ENCODE data around the gene GPRC5D.

Gene GPRC5D

GRCh38 chr12:12952036-12952435 lies at the start of gene GPRC5D:
Gene GPRC5D (minus strand): TSS chr12:12952170. CDS start chr12:12950384, 1,786 bp downstream.
- DNase-seq = no peak

DNA sequence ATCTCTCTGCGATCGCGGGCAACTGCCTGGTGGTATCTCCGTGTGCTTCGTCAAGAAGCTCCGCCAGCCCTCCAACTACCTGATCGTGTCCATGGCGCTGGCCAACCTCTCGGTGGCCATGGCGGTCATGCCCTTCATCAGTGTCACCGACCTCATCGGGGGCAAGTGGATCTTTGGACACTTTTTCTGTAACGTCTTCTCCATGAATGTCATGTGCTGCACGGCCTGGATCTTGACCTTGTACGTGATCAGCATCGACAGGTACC lies 49.7 kb upstream of the GPRC5D start:
- no peak for DNase-seq

DNA sequence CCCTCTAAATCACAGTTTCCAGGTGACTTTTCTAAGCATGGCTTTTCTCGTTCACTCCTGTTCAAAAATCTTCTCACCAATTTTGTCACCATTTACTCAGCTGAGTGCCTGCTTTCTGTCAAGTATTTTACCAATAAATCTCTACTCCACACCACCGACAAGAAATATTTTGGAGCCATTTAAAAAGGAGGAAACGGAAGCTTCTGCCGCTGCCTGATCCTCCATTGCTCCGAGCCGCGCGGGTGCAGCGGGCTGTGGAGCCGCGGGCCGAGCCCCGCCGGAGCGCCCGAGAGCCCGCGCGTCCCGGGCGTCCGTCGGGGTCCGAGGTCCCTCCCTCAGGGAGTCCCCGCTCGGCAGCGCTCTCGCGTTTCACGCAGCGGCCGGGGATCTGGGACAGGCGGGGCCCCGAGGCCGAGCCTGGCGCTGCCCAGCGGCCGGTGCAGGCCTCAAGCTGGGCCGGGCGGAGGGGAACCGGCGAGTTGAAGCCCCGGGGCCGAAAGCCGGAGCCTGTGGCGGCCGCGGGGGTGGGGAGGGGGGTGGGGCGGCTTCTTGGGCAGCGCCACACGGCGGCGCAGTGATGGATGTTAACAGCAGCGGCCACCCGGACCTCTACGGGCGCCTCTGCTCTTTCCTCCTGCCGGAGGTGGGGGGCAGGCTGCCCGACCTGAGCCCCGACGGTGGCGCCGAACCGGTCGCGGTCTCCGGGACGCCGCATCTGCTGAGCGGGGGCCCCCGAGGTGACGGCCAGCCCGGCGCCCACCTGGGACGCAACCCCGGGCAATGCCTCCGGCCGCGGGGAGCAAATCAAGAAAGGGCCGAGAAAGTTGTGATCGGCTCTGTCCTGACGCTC lies 49.2 kb upstream of the GPRC5D start:
- peak in 50 of 58 donors; percentile 16 to 78 (median 52) for DNase-seq

DNA sequence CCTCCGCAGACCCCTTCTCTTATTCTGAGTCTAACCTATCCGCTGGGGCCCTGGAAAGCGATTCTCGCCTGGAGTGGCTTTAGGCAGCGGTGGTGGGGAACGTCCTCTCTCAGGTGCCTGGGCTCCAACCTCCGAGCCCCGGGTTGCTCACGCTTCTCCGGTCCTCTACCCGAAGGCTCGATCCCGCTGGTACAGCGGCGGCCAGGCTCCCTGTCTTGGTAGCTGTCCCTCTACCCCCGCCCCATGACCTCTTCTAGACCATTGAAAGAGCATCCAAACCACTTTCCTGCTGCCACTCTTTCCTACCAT lies 48.6 kb upstream of the GPRC5D start:
- peak in 14 of 58 donors; percentile 46 to 79 (median 62) for DNase-seq

DNA sequence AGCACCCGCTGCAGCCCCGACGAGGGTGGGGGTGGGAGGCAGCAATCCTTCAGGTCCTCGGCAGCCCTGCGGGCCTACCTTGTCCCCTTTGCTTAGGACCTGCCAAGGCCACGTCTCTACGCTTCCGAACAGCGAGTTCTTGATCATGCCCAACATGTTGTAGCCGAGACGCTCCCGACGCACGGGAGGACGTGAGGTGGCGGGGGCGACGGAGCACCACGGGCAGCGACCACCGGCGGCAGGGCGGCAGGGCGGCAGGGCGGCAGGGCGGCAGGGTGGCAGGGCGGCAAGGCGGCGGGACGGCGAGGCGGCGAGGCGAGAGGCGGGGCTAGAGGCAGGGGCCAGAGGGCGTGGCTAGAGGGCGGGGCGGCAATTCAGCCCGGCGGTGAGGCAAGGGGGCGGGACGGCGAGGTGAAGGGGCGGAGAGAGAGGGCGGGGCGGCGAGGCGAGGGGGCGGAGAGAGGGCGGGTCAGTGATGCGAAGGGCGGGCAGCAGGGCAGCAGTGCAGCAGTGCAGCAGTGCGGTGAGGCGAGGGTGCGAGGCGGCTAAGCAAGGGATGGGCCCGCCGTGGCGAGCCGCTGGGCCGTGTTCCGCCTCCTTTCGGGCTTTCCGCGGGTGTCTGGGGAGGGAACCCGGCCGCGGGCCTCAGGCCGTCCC lies 48.1 kb upstream of the GPRC5D start, which contains the start of gene HEBP1:
TSS of gene HEBP1 (minus strand) at position 307 of the 657 bp plus-strand sequence. CDS start at position 156, 151 bp downstream.
- peak in 57 of 58 donors; percentile 74 to 99 (median 95) for DNase-seq

GRCh38 chr12:12999271-12999958 lies 47.4 kb upstream of the GPRC5D start:
- DNase-seq = peak in 8 of 58 donors; percentile 51 to 65 (median 60)

DNA sequence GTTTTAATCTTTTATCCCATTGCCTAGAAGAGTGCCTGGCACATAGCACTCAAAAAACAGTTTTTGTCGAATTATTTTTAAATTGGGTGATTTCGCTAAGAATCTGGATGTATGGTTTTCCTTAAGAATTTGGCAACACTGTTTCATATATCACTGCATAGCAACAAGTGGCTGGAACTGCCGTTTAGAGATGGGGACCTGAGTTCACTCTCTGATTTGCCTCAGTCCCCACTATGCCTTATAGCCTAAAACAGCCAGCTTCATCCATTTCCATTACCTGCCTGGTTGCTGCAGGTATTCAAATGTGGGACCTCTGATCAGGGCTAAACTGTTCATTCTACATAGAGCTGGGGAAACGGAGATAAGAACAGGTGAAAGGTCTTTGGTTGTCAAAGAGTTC lies 46.3 kb upstream of the GPRC5D start:
- DNase-seq = no peak

DNA sequence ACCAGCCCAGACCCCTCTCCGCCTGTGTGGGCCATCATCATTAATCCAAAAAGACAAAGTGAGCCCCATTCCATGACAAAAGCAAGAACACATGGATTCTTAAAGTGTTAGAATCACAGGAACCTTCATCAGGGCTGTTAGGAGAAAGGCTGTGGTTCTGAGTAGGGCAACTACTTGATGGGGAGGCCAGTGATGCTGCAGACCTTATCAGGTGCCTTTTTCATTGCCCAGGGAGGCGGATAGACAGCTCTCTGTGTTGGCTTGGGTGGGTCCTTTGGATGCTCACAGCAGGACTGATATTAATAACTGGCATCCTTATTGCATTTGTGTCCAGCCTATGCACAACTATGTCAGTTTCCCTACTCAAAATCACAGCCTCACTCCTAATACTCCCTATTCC lies 45.8 kb upstream of the GPRC5D start:
- no peak for DNase-seq

- DNase-seq = no peak
Observed at GRCh38 chr12:12997156-12997555, 45.2 kb upstream of the GPRC5D start.

DNA sequence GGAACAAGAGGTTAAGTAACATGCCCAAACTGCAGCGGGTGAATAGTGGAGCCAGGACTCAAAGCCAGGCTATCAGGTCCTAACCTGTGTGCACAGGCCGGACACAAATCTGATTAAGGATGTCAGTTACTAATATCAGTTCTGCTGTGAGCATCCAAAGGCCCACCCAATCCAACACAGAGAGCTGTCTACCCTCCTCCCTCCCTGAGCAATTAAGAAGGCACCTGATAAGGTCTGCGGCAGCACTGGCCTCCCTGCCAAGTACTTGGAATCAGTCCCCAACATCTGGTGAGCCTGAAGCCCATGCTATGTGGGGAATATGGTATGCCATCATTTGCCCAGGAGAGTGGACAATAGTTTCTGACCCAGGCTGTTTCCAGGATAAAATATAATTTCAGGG lies 44.2 kb upstream of the GPRC5D start:
- no peak for DNase-seq

- DNase-seq = no peak
Observed at GRCh38 chr12:12995088-12995487, 43.1 kb upstream of the GPRC5D start.

DNA sequence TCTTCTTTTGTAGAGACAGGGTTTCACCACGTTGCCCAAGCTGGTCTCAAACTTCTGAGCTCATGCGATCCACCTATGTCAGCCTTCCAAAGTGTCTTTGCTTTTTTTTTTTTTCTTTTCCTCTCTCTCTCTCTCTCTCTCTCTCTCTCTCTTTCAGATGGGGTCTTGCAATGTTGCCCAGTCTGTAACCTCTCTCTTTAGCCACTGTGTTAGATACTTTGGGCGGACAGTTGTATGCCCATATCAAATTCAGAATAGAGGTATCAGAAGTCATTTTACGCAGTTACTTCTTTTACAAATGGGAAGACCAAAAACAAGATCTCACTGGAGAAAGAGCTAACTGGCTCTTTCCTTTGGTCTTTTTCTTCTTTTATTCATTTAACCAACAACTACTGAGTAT lies 41.4 kb upstream of the GPRC5D start:
- DNase-seq = no peak

- peak in 1 of 58 donors; percentile 14 for DNase-seq
Observed at GRCh38 chr12:12992418-12993130, 40.6 kb upstream of the GPRC5D start.

GRCh38 chr12:12990700-12991468 lies 38.9 kb upstream of the GPRC5D start:
- DNase-seq = no peak

DNA sequence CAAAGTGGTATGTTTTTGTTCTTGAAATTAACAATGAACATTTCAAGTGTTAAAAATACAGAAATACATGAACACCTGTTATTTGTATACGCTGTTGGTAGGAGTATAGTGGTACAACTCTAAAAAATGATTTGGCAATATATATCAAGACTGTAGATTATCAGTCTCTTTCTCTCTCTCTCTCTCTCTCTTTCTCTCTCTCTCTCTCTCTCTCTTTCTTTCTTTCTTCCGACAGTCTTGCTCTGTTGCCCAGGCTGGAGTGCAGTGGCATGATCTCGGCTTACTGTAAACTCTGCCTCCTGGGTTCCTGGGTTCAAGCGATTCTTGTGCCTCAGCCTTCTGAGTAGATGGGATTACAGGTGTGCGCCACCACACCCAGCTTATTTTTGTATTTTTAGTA lies 35.5 kb upstream of the GPRC5D start:
- DNase-seq = no peak

DNA sequence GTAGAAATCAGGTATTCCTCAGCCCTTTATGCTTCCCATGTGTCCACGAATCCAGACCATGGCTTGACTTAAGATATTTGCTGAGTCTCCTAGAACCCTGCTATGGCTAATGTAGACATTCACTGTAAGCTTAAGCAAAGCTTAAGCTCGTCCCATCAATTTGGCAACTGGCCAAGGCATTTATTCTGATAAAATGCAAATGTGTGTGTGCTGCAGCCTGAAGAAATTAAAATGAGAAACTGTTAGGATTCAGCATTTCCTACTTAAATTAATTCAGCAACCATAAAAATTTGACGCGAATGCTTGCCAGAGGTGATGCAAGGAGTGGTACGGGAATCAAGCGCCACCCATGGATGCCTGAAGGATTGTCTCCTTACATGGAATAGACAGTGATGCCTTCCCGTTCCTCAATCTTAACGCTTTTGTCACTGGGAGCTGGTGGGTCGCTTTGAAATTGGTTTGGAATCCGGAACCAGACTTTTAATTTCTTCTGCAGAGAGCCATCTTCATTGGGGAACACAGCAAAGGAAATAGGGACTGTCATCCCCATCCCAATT lies 34.9 kb upstream of the GPRC5D start:
- DNase-seq = no peak

DNA sequence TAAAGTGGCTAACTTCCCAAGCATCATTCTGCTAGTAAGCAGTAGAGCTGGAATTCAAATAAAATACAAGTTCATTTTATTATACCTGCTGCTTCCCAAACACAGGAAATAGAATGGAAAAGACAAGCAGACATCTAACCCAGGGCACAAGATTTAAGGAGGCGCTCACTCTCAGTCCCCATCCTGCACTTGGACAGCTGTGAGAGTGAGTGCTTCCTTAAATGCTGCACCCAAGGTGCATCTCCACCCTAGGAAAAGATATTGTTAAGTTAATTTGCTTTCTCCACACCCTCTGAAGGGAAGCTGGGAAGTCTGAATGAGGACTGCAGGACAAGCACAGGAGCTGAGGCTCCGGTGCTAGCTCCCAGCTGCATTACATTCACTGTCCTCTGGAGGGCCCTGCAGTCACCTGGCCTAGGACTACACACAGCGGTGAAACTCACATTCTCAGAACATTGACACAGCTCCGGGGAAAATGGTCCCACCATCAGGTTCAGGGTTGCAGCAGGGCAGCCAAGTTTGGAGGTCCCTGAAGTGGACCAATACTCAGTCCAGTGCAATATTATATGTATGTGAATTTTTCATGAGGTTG lies 33.9 kb upstream of the GPRC5D start:
- peak in 1 of 58 donors; percentile 7 for DNase-seq

DNA sequence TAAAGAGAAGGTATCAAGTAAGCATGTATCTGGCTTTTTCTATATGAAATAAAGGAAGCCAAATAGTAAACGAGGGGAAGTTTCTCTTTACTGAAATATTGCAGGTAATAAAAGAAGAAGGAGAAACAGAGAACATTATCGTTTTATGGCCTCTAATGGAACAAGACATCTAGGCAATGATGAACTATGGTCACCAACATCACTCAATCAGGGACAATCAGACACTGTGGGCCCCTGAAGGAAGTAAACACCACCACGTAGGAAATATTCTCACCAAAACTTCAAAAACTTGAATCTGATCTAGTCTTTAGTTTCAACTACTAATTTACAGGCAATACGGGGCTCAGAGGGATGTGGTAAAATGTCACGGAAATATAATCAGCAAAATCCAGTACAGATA lies 32.2 kb upstream of the GPRC5D start:
- no peak for DNase-seq

GRCh38 chr12:12983420-12984035 lies 31.6 kb upstream of the GPRC5D start:
- DNase-seq = peak in 28 of 58 donors; percentile 6 to 76 (median 30)

GRCh38 chr12:12982331-12982730 lies 30.4 kb upstream of the GPRC5D start:
- DNase-seq = no peak
